ENCODE data around the gene ACTG1.
"Not testable (repeated sequence)": the region's sequence is repeated elsewhere in the genome, so short reads cannot be mapped to it uniquely, and the experiment has no call there.

Gene ACTG1

GRCh38 chr17:81533339-81534141 is 20.9 kb upstream of the ACTG1 start:
- no peak for DNase-seq (ENCODE audit: low read depth)

GRCh38 chr17:81532490-81533287 is 20.1 kb upstream of the ACTG1 start:
- DNase-seq (ENCODE audit: low read depth), result no peak

DNA sequence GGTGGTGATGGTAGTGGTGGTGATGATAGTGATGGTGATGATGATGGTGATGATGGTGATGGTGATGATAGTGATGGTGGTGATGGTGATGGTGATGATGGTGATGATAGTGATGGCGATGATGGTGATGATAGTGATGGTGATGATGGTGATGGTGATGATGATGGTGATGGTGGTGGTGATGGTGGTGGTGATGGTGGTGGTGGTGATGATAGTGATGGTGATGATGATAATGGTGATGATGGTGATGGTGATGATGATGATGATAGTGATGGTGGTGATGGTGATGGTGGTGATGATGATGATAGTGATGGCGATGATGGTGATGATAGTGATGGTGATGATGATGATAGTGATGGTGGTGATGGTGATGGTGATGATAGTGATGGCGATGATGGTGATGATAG is 19.4 kb upstream of the ACTG1 start:
- DNase-seq (ENCODE audit: low read depth), result not testable (repeated sequence)

DNA sequence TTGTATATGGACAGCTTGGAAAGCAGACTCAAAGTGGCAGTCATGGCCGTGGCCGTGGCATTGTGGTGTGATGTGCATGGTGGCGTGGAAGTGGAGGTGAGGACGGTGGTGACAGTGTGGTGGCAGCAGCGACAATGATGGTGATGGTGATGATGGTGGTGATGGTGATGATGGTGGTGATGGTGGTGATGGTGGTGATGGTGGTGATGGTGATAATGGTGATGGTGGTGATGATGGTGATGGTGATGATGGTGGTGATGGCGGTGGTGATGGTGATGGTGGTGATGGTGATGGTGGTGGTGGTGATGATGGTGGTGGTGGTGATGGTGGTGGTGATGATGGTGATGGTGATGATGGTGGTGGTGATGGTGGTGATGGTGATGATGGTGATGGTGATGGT is 18.4 kb upstream of the ACTG1 start:
- not testable (repeated sequence) for DNase-seq (ENCODE audit: low read depth)

DNA sequence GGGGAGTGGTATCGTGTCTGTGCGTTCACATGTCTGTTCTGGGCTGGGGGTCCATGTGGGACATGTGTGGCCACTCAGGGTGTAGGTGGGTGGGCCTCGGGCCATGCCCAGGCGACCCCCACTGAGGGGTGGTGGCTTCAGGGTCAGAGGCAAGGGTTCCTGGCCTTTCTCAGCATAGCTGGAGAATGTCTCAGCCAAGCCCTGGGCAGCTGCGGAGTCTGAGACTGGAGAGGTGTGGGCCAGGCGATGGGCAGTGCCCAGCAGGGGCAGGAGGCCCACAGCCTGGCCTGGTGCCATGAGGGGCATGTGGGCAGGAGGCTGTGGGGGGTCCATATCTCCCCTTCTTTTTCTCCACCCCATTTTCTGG is 16.8 kb upstream of the ACTG1 start:
- no peak for DNase-seq (ENCODE audit: low read depth)

- no peak for DNase-seq (ENCODE audit: low read depth)
These were observed 16.2 kb upstream of the ACTG1 start for GRCh38 chr17:81528651-81529436.

- DNase-seq (ENCODE audit: low read depth), result no peak
These were observed 15.7 kb upstream of the ACTG1 start for GRCh38 chr17:81528384-81528650.

DNA sequence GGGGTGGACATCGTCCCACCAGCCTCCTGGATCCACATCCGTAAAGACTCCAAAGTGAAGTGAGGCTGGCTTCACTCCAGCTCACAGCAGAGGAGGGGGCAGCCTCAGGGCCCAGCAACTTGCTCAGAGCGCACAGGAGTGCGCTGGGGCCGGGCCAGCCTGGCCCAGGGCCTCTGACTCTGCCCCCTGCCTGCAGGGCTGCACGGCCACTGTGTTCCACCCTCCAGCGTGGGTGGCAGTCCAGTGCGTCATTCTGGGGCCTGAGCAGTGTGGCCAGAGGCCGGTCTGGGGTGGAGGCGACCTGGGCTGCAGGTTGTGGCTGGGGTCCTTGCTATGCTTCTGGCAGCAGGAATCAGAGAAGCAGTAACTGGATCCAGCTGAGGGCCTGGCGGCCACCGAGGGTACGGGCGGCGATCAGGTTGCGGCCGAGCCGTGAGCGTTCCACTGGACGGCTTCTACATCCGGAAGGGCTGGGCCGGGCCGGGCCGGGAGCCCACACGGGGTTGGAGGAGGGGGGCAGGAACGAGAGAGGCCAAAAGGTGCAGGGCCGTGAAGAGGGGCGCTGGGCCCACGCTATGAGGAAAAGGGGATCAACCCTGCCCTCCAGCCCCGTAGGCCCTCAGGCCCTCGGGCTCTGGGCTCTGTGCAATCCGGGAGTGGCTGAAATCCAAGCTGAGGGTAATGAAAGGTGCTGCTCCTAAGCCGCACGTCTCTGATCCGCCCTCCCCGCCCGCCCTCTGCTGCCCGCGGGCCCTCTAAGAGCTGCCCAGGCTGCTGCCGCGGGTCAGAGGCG is 15.2 kb upstream of the ACTG1 start, which contains the start of gene FSCN2:
FSCN2 (plus strand) TSS at position 787 of the 793 bp plus-strand sequence. CDS start 155 bp downstream, outside the sequence.
- DNase-seq (ENCODE audit: low read depth), result no peak

- DNase-seq (ENCODE audit: low read depth), result no peak
These were observed 14.3 kb upstream of the ACTG1 start for GRCh38 chr17:81526662-81527571.

DNA sequence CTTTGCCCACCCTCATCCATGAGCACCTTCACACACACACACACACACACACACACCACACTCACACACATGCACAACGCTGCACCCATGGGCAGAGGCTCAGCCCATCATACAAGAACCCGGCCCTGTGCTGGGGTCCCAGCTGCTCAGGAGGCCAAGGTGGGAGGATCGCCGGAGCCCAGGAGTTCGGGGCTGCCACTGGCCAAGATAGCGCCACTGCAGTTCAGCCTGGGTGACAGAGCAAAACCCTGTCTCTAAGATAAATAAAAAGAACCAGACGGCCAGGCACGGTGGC is 12.2 kb upstream of the ACTG1 start:
- no peak for DNase-seq (ENCODE audit: low read depth)

- DNase-seq (ENCODE audit: low read depth), result no peak
These were observed 11.7 kb upstream of the ACTG1 start for GRCh38 chr17:81524039-81524864.

DNA sequence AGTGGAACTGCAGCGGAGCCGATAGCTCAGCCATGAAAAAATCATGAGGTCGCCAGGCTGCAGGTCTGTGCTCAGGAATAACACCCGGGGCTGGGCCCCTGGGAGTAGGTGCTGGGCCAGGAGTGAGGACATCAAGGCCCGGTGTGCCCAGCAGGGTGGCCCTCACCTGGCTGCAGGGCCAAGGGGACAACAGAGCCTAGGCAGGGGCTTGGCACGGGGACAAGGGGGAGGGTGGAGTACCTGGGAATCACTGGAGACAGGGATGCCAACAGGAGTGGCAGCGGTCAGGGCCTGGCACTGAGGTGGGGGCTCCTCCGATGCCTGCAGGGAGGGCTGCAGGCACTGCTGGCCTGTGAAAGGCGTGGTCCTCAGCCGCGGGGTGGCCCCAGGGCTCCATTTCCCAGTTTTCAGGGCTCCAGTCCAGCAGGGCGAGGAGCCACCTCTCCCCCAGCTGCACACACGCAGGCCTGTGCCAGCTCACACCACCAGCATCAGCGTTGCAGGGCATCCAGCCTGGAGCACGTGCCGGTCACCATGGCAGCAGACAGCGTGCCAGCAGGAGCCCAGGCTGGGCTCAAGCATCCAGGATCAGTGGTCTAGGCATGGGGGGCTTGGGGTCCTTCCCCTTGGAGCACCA is 10.9 kb upstream of the ACTG1 start:
- DNase-seq (ENCODE audit: low read depth), result no peak

- DNase-seq (ENCODE audit: low read depth), result no peak
These were observed 10.1 kb upstream of the ACTG1 start for GRCh38 chr17:81522491-81523401.

- DNase-seq (ENCODE audit: low read depth), result no peak
These were observed 7.7 kb upstream of the ACTG1 start for GRCh38 chr17:81520021-81520901.

DNA sequence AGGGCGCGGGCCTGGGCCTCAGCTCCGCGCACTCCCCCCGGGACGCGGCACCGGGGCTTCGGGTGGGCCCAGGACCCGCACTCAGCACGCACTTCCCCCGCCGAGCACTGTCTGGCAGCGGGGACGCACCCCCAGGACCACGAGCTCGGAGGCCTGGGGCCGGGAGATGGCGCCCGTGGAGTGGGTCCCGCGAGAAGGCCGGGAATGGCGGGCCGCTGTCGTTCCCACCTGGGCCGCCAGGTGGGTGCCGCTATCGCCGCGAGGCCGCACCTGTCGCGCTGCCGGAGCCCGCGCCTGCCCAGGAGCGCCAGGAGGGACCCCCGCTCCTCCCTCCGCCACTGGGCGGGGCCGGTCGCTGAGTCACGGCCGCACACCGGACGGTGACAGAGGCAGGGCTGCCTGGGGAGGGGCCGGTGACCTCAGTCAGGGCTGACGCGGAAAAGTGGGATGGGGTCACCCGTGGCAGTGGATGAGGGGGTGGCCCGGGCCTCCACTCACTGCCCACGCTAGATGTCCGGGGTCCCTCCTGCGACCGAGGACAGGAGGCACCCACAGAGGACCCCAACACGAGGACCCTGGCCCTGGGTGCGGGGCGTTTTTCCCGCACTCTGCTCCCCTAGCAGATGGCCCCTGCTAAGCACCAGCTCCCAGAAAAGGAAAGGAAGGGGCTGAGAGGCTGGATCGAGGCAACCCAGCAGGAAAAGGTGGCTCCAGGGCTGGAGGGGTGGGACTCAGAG is 6.9 kb upstream of the ACTG1 start:
- DNase-seq (ENCODE audit: low read depth), result peak; percentile 35

DNA sequence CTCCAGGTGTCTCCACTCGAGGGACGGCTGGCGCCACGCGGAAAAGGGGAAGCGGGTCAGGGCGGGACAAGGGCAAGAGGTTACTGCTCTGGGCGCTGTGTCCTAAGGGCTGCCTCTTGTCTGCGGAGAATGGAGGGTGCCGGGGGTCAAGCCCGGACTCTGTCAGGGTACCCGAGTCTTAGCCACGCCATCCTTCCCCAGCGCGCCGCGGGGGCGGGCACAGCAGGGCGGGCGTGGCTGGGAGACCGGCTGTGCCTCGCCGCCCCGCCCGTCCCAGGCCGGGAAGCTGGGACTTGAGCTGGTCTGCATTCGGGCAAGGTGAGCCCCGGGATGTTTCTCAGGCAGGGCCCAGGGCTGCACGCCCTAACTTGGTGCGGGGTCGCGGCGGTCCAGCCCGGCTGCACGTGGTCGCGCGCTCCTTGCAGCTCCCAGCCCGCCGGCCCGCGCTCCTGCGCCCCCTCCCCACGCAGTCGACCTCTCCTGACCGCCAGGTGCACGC is 6.2 kb upstream of the ACTG1 start:
- no peak for DNase-seq (ENCODE audit: low read depth)
